Vagina (tissue), 2 donors: ENCODE measurements around the gene PTPRCAP. TPM values are rescaled to one million over a fixed set of nuclear protein-coding genes. Genes with fewer than 3 reads are reported as not detected.
A peak's percentile ranks its signal among the peaks of the same experiment; 100 is the strongest.
"Not testable (repeated sequence)": the region's sequence is repeated elsewhere in the genome, so short reads cannot be mapped to it uniquely, and the experiment has no call there.

Experiments used
- DNase-seq, 2 donors: peaks; one replicate each; pipeline ENCODE4 v3.0.0-alpha.2; 2017; ENCODE audit errors: extremely low spot score in 2 of 2
- H3K27ac ChIP-seq: fragments of 200-600 bp; sonication (generic); one replicate; pipeline ENCODE4 v1.5.1; 2019
- H3K27me3 ChIP-seq: fragments of 200-600 bp; sonication (generic); one replicate; pipeline ENCODE4 v1.5.1; 2019
- H3K36me3 ChIP-seq, 2 donors: fragments of 200-600 bp; sonication (generic); one replicate each; pipeline ENCODE4 v1.5.1; 2017 to 2019
- H3K4me1 ChIP-seq: fragments of 200-600 bp; sonication (generic); one replicate; pipeline ENCODE4 v1.5.1; 2019
- H3K4me3 ChIP-seq, 2 donors: fragments of 200-600 bp; sonication (generic); 1 replicate in 1 of 2; 2 replicates in 1 of 2; pipeline ENCODE4 v1.5.1; 2016 to 2019
- H3K9me3 ChIP-seq: fragments of 200-600 bp; sonication (generic); one replicate; pipeline ENCODE4 v1.5.1; 2019
- POLR2A ChIP-seq, 2 donors: fragments of 450-650 bp; IDR thresholded peaks; one replicate each; pipeline ENCODE4 v1.6.1; 2017; ENCODE audit warnings: antibody characterized with exemption in 2 of 2, mild to moderate bottlenecking in 2 of 2, moderate library complexity in 2 of 2
- POLR2AphosphoS5 ChIP-seq, 2 donors: sonication (generic); formaldehyde crosslinking; IDR thresholded peaks; one replicate each; pipeline ENCODE4 v1.9.0; 2017; ENCODE audit warnings: antibody characterized with exemption in 2 of 2, mild to moderate bottlenecking in 2 of 2, low read depth in 1 of 2; ENCODE audit not compliant: insufficient read depth in 1 of 2
- intact Hi-C: fragments of 100-400 bp; cut with DNase I; formaldehyde crosslinking; loops from one replicate; pipeline ENCODE4 v1.15.1; 2023
- total RNA-seq: library from RNA; depleted of rRNA; stranded (reverse); fragments of >200 nt; gene quantifications from one replicate; pipeline ENCODE4 v1.2.3, GENCODE V29; 2016
- TF ChIP-seq, protein P1 (sequence below), 3 experiments: fragments of 450-650 bp in 2 of 3; fragments of 200-600 bp in 1 of 3; sonication (generic) in 1 of 3; IDR thresholded peaks; one replicate each; pipeline ENCODE4 v1.5.1; 2017 to 2019; ENCODE audit warnings: antibody characterized with exemption in 3 of 3, mild to moderate bottlenecking in 2 of 3, moderate library complexity in 2 of 3

Gene PTPRCAP
- total RNA-seq, 1 donor from 2014 or later = 18.2 TPM

DNA sequence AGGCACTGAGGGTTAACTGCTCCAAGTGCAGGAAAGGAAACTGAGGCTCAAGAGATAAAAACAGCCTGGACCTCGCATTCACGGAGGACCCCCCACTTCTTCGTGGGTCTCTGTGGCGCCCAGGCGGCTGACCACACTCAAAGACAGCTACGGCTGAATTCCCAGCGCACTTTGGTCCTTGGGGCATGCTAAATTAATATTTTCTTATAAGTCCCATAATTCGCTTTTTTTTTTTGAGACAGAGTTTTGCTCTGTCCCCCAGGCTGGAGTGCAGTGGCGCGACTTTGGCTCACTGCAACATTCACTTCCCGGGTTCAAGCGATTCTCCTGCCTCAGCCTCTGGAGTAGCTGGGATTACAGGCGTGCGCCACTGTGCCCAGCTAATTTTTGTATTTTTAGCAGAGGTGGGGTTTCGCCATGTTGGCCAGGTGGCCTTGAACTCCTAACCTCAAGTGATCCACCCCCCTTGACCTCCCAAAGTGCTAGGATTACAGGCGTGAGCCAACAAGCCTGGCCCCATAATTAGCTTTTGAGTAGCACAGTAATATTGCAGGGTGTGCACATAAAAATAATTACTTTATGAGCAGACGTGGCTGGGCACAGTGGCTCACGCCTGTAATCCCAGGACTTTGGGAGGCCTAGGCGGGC is 35.2 kb downstream of the PTPRCAP start:
- H3K27me3 ChIP-seq, H3K9me3 ChIP-seq, DNase-seq: not testable (repeated sequence)
- TF ChIP-seq POLR2AphosphoS5 (IDR thresholded peaks at IDR 0.05; ENCODE audit: insufficient read depth in 1 of 2, low read depth in 1 of 2) (peak in 1 of 2 donors; percentile 49), POLR2A (IDR thresholded peaks at IDR 0.05) (peak in 1 of 2 donors; percentile 28)
- intact Hi-C loops = loop anchor here (10.0 kb wide), 2 partner anchors 62 to 212 kb away; partner anchors contain the start of gene TMEM134
- Histone ChIP-seq H3K27ac (peak overlapping the region; percentile 94), H3K4me3 (peak overlapping the region; percentile 80 to 91), H3K36me3 (peaks cover 0 to 23% of the 10 kb centered on the region in 2 donors), H3K4me1 (peaks cover 42% of the 10 kb centered on the region)

DNA sequence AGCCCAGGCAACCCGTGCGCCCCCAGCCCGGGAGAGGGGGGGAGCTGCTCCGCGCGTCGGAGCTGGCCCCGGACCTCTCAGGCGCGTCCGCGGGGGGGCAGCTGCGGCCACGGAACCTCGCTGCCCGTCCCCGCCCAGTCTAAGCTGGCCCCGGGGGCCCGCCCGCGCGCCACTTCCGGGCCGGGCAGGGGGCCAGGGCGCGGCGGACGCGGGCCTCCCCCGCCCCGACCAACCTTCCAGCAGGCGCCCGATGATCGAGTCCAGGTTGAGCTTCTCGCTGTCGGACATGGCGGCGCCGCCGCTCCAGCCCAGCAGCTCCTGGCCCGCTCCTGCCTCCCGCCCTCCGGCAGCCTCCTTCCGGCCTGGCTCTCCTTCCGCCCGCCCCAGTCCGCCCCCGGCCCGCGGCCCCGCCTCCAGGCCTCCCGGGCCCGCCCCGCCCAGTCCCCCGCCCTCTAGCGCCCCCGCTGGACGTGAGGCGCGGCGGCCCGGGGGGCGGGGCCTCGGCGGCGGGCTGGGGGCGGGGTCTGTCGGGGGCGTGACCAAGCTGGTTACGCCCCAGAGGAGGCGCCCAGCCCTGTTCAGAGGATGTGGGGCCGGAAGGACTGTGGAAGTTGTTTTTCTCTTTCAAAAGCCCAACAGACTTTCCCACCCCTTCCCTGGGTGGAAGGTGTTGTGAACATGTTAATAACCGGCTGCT is 35.8 kb downstream of the PTPRCAP start, which contains the start of gene PPP1CA:
Gene PPP1CA (minus strand): TSS at position 364 of the 697 bp plus-strand sequence. CDS start 76 bp downstream, at position 288.
- H3K4me1 ChIP-seq = peaks cover 49% of the 10 kb centered on the region

DNA sequence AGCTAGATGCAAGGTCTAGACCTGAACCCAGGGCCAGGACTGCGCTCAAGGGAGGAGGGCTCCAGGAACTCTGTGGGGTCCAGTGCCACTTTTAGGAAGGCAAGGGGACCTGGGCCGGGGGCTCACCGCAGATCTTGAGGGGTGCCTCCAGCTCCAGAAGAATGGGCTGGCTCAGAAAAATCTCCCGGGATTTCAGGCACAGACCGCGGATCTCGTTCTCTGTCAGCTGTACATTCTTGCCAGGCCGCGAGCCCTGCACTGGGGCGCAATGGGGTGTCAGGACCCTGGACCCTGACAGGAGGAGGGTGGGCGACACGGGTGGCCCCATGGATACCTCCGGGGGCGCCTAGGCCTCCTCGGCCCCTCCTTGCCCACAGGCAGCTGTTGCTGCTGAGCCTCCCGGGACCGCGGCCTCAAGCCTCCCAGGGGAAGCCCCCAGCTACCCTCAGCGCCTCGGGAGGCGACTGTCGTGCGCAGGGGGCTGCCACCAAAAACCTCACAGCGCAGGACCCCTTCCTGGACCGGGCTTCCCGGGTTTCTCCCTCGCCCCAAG is 36.5 kb downstream of the PTPRCAP start:
- Histone ChIP-seq H3K27me3 (no peaks in the 10 kb centered on the region), H3K4me1 (peaks cover 51% of the 10 kb centered on the region), H3K36me3 (peaks cover 0 to 28% of the 10 kb centered on the region in 2 donors), H3K4me3 (peak overlapping the region; percentile 80 to 91), H3K27ac (peak overlapping the region; percentile 94), H3K9me3 (no peaks in the 10 kb centered on the region)
- no peak for DNase-seq
- TF ChIP-seq POLR2A (IDR thresholded peaks at IDR 0.05) (no peak), POLR2AphosphoS5 (IDR thresholded peaks at IDR 0.05; ENCODE audit: insufficient read depth in 1 of 2, low read depth in 1 of 2) (no peak)
- TF ChIP-seq, protein P1, sequence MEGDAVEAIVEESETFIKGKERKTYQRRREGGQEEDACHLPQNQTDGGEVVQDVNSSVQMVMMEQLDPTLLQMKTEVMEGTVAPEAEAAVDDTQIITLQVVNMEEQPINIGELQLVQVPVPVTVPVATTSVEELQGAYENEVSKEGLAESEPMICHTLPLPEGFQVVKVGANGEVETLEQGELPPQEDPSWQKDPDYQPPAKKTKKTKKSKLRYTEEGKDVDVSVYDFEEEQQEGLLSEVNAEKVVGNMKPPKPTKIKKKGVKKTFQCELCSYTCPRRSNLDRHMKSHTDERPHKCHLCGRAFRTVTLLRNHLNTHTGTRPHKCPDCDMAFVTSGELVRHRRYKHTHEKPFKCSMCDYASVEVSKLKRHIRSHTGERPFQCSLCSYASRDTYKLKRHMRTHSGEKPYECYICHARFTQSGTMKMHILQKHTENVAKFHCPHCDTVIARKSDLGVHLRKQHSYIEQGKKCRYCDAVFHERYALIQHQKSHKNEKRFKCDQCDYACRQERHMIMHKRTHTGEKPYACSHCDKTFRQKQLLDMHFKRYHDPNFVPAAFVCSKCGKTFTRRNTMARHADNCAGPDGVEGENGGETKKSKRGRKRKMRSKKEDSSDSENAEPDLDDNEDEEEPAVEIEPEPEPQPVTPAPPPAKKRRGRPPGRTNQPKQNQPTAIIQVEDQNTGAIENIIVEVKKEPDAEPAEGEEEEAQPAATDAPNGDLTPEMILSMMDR (IDR thresholded peaks at IDR 0.05) = no peak
- intact Hi-C loops = loop anchor here (10.0 kb wide), 2 partner anchors 64 to 214 kb away; partner anchors contain the start of gene TMEM134

More for the DNA sequence above, 35.8 kb downstream of the PTPRCAP start, which contains the start of gene PPP1CA:
- H3K27me3 ChIP-seq = no peaks in the 10 kb centered on the region
- no peak for DNase-seq
- H3K9me3 ChIP-seq = no peaks in the 10 kb centered on the region
- intact Hi-C loops = loop anchor here (10.0 kb wide), 2 partner anchors 63 to 213 kb away; partner anchors contain the start of gene TMEM134
- peak within 1 kb of the TSS; percentile 94 for H3K27ac ChIP-seq
- TF ChIP-seq, protein P1 (IDR thresholded peaks at IDR 0.05) = no peak
- TF ChIP-seq POLR2A (IDR thresholded peaks at IDR 0.05) (peak in 1 of 2 donors; percentile 55), POLR2AphosphoS5 (IDR thresholded peaks at IDR 0.05; ENCODE audit: insufficient read depth in 1 of 2, low read depth in 1 of 2) (no peak)
- peak within 1 kb of the TSS; percentile 80 to 91 for H3K4me3 ChIP-seq
- peaks cover 0 to 28% of the 10 kb centered on the region in 2 donors for H3K36me3 ChIP-seq

DNA sequence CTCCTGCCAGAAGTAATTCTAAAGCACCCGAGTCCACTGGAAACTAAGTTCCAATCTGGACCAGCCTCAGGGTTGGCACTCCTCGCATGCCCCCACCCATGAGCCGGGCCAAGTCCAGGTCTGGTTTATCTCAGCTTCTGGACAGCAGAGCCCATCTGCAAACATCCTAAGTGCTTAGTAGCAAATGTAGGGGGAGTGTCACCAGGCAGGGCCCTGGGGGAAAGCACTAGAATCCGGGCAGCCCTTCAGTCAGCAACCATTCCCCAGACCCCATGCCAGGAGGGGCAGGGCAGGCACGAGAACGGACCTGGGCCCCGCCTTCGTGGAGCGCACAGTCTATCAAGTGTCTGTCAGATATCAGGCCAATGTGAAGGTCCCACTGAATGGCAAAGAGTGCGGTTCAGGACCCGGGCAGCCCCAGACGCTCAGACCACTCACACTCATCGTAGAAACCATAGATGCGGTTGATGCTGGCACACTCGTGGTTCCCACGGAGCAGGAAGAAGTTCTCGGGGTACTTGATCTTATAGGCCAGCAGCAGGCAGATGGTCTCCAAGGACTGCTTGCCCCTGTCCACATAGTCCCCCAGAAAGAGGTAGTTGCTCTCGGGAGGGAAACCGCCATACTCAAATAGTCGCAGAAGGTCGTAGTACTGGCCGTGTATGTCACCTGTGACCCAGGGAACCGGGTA is 37.1 kb downstream of the PTPRCAP start:
- H3K9me3 ChIP-seq = no peaks in the 10 kb centered on the region
- no peak for DNase-seq
- TF ChIP-seq POLR2A (IDR thresholded peaks at IDR 0.05) (no peak), POLR2AphosphoS5 (IDR thresholded peaks at IDR 0.05; ENCODE audit: insufficient read depth in 1 of 2, low read depth in 1 of 2) (no peak)
- TF ChIP-seq, protein P1 (IDR thresholded peaks at IDR 0.05) = no peak
- H3K4me3 ChIP-seq = peak overlapping the region; percentile 80 to 91
- peaks cover 0 to 28% of the 10 kb centered on the region in 2 donors for H3K36me3 ChIP-seq
- intact Hi-C loops = loop anchor here (10.0 kb wide), 2 partner anchors 64 to 214 kb away; partner anchors contain the start of gene TMEM134
- peak overlapping the region; percentile 94 for H3K27ac ChIP-seq
- peaks cover 51% of the 10 kb centered on the region for H3K4me1 ChIP-seq
- no peaks in the 10 kb centered on the region for H3K27me3 ChIP-seq
